ENCODE data around the gene C9orf40. TPM values are rescaled to one million over a fixed set of nuclear protein-coding genes. Genes with fewer than 3 reads are reported as not detected.

C9orf40 gene
- total RNA-seq, 1 experiment from 2014 or later: 12.8 TPM

DNA sequence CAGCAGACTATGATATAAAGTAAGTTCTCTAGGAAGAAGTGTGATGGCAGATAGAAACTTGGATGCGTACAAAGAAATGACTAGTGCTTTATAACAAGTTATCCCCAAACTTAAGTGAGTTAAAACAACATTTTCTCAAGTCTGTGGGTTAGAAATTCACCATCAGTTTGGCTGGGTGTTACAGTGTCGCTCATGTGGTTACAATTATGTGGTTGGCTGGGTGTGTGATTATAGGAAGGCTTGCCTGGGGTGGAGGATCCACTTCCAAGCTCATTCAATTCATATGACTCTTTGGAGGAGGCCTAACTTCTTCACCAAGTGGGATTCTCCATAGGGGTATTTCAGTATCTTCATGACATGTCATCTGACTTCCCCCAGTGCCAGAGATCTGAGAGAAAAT, 10.3 kb upstream of the C9orf40 start:
- Histone ChIP-seq H3K9ac (ENCODE audit: low read length) (no peak overlapping the region), H3K36me3 (ENCODE audit: control insufficient read depth in 1 of 2, insufficient read depth in 2 of 2, low read length in 2 of 2) (peaks cover 0 to 7% of the 10 kb centered on the region in 2 experiments; a peak in 1 of 4 replicates), H3K4me1 (ENCODE audit: control insufficient read depth in 1 of 2, insufficient read depth in 2 of 2, low read length in 2 of 2) (no peaks in the 10 kb centered on the region), H3K27ac (ENCODE audit: low read depth, low read length) (no peak overlapping the region), H3K4me3 (replicated peaks in 1 of 2; ENCODE audit: low read depth in 1 of 2, low read length in 2 of 2) (no peak overlapping the region), H3K79me2 (ENCODE audit: insufficient read depth, low read length) (no peaks in the 10 kb centered on the region), H3K4me2 (ENCODE audit: low read length) (no peak overlapping the region), H3K9me3 (ENCODE audit: control insufficient read depth in 1 of 2, insufficient read depth in 1 of 2, low read depth in 1 of 2, low read length in 2 of 2) (no peaks in the 10 kb centered on the region; a peak in 1 of 4 replicates), H2AFZ (ENCODE audit: low read depth, low read length, poor library complexity, severe bottlenecking) (no peak overlapping the region), H3K27me3 (ENCODE audit: insufficient read depth, low read length) (no peaks in the 10 kb centered on the region), H3K9me2 (ENCODE audit: insufficient read depth) (no peaks in the 10 kb centered on the region), H4K20me1 (ENCODE audit: insufficient read depth) (no peaks in the 10 kb centered on the region)
- CTCF ChIA-PET: interaction anchor here (1.9 kb wide), 1 partner anchor 11 kb away, joined by 7 read pairs; the partner anchor contains the start of gene C9orf40
- RAD21 ChIA-PET (ENCODE audit: low non-redundant PET in 1 of 2, low total read pairs in 2 of 2, uncharacterized antibody in 2 of 2, unreplicated experiment in 2 of 2): no interaction called here
- intact Hi-C loops (cut with micrococcal nuclease): no loop called here
- no peak for DNase-seq (ENCODE audit: low read depth, low spot score)
- no peak for ATAC-seq
- no peak for TF ChIP-seq CBX3 (IDR thresholded peaks at IDR 0.05; ENCODE audit: low read depth)
- no peak for TF ChIP-seq CEBPB (IDR thresholded peaks at IDR 0.05; ENCODE audit: low read depth)
- TF ChIP-seq, protein P1, sequence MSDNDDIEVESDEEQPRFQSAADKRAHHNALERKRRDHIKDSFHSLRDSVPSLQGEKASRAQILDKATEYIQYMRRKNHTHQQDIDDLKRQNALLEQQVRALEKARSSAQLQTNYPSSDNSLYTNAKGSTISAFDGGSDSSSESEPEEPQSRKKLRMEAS (IDR thresholded peaks at IDR 0.05): no peak
- no peak for TF ChIP-seq EZH2phosphoT487 (IDR thresholded peaks at IDR 0.05; ENCODE audit: borderline replicate concordance)
- TF ChIP-seq SIN3A (IDR thresholded peaks at IDR 0.05; ENCODE audit: low read depth): no peak
- TF ChIP-seq FOSL1 (IDR thresholded peaks at IDR 0.05; ENCODE audit: low read depth): no peak
- POLR2A ChIA-PET: no interaction called here
- no TSS peak for BruUV-seq (replicated peaks)

DNA sequence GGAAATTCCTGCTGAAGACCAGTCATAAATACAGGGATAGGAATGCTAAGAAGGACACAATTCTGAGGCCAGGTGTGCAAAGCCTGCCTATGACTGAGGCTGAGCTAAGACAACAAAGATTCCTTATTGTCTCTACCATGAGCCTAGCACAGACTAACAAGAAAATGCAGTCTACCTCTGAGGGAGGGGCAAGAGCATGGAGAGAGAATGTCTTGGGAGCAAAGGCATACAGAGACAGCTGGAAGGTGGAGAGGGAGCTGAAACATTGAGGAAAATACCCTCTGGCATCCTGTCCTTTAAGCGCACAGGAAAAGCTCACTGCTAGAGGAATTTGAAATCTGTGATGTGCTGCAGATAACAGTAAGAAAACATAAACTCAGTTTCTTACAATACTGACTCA, 8.8 kb upstream of the C9orf40 start:
- intact Hi-C loops (cut with micrococcal nuclease): no loop called here
- no peak overlapping the region for H3K9ac ChIP-seq (ENCODE audit: low read length)
- H3K36me3 ChIP-seq (ENCODE audit: control insufficient read depth in 1 of 2, insufficient read depth in 2 of 2, low read length in 2 of 2): peaks cover 0 to 7% of the 10 kb centered on the region in 2 experiments; a peak in 1 of 4 replicates
- ChIA-PET POLR2A (no interaction called here), CTCF (no interaction called here), RAD21 (ENCODE audit: low non-redundant PET in 1 of 2, low total read pairs in 2 of 2, uncharacterized antibody in 2 of 2, unreplicated experiment in 2 of 2) (no interaction called here)
- no peak overlapping the region for H3K4me3 ChIP-seq (replicated peaks in 1 of 2; ENCODE audit: low read depth in 1 of 2, low read length in 2 of 2)
- TF ChIP-seq FOSL1 (IDR thresholded peaks at IDR 0.05; ENCODE audit: low read depth) (no peak), SP1 (IDR thresholded peaks at IDR 0.05; ENCODE audit: low read depth) (no peak), ZBTB33 (IDR thresholded peaks at IDR 0.05; ENCODE audit: extremely low read depth, insufficient replicate concordance, low read length) (no peak), EZH2 (IDR thresholded peaks at IDR 0.05) (no peak), ZFX (IDR thresholded peaks at IDR 0.05) (no peak), REST (IDR thresholded peaks at IDR 0.05; ENCODE audit: low read depth) (no peak), CBX3 (IDR thresholded peaks at IDR 0.05; ENCODE audit: low read depth) (no peak), CTCF (IDR thresholded peaks at IDR 0.05 in 2 of 3, conservative IDR thresholded peaks at IDR 0.05 in 1 of 3; ENCODE audit: borderline replicate concordance in 1 of 3, insufficient read depth in 1 of 3, low read depth in 2 of 3, low read length in 2 of 3) (no peak), CEBPB (IDR thresholded peaks at IDR 0.05; ENCODE audit: low read depth) (no peak), POLR2AphosphoS5 (IDR thresholded peaks at IDR 0.05; ENCODE audit: low read depth, low read length) (no peak)
- H4K20me1 ChIP-seq (ENCODE audit: insufficient read depth): no peaks in the 10 kb centered on the region
- no peak overlapping the region for H3K27ac ChIP-seq (ENCODE audit: low read depth, low read length)
- ATAC-seq: no peak
- no peaks in the 10 kb centered on the region for H3K27me3 ChIP-seq (ENCODE audit: insufficient read depth, low read length)
- no peaks in the 10 kb centered on the region for H3K79me2 ChIP-seq (ENCODE audit: insufficient read depth, low read length)
- H3K4me1 ChIP-seq (ENCODE audit: control insufficient read depth in 1 of 2, insufficient read depth in 2 of 2, low read length in 2 of 2): no peaks in the 10 kb centered on the region
- no peak for DNase-seq (ENCODE audit: low read depth, low spot score)
- no peaks in the 10 kb centered on the region; a peak in 1 of 4 replicates for H3K9me3 ChIP-seq (ENCODE audit: control insufficient read depth in 1 of 2, insufficient read depth in 1 of 2, low read depth in 1 of 2, low read length in 2 of 2)
- H3K9me2 ChIP-seq (ENCODE audit: insufficient read depth): no peaks in the 10 kb centered on the region
- H2AFZ ChIP-seq (ENCODE audit: low read depth, low read length, poor library complexity, severe bottlenecking): no peak overlapping the region
- H3K4me2 ChIP-seq (ENCODE audit: low read length): no peak overlapping the region
- no TSS peak for BruUV-seq (replicated peaks)

Measured in HCT116 (cell line).